Fibroblast of skin of left biceps (primary cell): Measurements from ENCODE around the gene FBP1.
"Not testable (repeated sequence)": the region's sequence is repeated elsewhere in the genome, so short reads cannot be mapped to it uniquely, and the experiment has no call there.

Source experiments
- DNase-seq, 2 experiments: peaks; one replicate each; pipeline ENCODE4 v3.0.0-alpha.2; 2013; ENCODE audit warnings: low read depth in 2 of 2

The FBP1 gene

GRCh38 chr9:94576131-94576530 is 63.2 kb downstream of the FBP1 start:
- DNase-seq = no peak

DNA sequence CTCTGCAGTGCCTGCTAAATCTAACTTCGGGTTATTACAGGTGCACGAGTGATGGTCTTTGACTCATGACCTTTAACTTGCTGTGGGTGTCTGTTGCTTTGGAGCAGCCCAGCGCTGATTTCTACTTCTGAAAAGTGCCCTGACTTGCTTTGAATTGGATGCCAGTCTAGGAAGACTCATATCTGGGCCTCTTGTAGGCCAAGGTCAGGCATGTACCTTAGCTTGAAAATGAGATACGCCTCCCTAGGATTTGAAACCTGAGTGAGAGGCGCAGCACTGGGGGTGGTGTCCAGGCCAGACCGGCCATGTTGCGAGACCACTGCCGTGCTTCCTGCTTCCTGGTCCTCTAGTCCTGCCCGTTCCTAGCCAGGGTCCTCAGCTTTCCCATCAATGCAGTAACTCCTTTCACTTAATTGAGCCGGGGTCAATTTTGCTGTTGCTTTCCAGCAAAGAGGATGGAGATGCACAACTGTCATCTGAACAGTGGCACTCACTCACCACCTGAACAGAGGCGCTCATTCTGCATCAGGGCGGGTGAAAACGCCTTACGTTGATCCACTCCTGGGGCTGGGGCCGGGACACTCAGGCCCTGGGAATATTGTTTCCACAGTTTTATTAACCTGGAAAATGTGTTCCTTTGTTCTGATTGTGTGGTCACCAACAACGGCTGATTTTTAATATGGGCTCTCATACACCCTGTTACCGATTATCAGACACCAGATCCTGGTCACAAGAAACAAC is 70.2 kb downstream of the FBP1 start:
- DNase-seq = no peak

GRCh38 chr9:94568250-94568889 is 70.9 kb downstream of the FBP1 start:
- no peak for DNase-seq

DNA sequence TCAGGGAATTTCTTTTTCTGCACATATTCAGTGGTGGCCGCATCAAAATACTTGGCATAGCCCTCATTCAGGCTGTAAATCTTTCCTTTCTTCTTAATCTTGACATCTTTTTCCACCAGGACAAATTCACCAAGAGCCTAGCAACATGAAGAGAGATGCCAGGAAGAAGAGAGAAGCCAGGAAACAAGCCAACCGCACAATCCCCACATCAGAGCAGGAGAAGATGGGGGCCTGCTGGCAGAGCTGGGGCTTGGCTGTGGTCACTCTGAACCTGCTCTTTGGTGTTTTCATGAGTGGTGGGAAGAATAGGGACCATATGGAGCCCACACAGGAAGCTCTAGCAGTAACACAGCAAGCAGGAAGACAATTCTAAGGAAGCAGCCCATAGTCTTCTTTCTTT is 72.0 kb downstream of the FBP1 start:
- DNase-seq = no peak

- DNase-seq = no peak
Observed at GRCh38 chr9:94566550-94566949, 72.8 kb downstream of the FBP1 start.

DNA sequence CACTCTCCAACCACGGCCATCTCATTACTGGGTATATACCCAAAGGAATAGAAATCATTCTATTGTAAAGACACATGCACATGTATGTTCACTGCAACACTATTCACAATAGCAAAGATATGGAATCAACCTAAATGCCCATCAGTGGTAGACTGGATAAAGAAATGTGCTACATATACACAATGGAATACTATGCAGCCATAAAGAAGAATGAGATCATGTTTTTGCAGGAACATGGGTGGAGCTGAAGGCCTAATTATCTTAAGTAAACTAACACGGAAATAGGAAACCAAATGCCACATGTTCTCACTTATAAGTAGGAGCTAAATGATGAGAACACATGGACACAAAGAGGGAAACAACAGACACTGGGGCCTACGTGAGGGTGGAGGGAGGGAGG is 75.0 kb downstream of the FBP1 start:
- DNase-seq = not testable (repeated sequence)

GRCh38 chr9:94563548-94563947 is 75.8 kb downstream of the FBP1 start:
- DNase-seq = no peak

- no peak for DNase-seq
Observed at GRCh38 chr9:94560237-94560636, 79.1 kb downstream of the FBP1 start.

- DNase-seq = no peak
Observed at GRCh38 chr9:94557376-94557775, 81.9 kb downstream of the FBP1 start.

GRCh38 chr9:94554439-94555331 is 84.6 kb downstream of the FBP1 start, which contains the start of gene PCAT7:
Gene PCAT7 (plus strand): TSS chr9:94555083.
- DNase-seq = peak; percentile 19 to 20

GRCh38 chr9:94554078-94554438 is 85.3 kb downstream of the FBP1 start:
- no peak for DNase-seq
